Fibroblast of lung (primary cell): ENCODE measurements around the gene CDH15. TPM values are rescaled to one million over a fixed set of nuclear protein-coding genes. Genes with fewer than 3 reads are reported as not detected.

ENCODE experiments used
- DNase-seq, 2 donors: peaks; one replicate each; pipeline versions ENCODE4 v3.0.0 to v3.0.0-alpha.2; 2010; ENCODE audit warnings: low read depth in 2 of 2
- H2AFZ ChIP-seq: 2 replicates; pipeline ENCODE4 v1.5.1; 2012; ENCODE audit warnings: low read length, control low read depth, inconsistent platforms
- H3K27ac ChIP-seq: 2 replicates; pipeline ENCODE4 v1.5.1; 2011; ENCODE audit warnings: low read length, control low read depth; ENCODE audit not compliant: insufficient read depth
- H3K27me3 ChIP-seq: 2 replicates; pipeline ENCODE4 v1.5.1; 2011; ENCODE audit warnings: mild to moderate bottlenecking, low read length; ENCODE audit not compliant: control insufficient read depth, insufficient read depth
- H3K36me3 ChIP-seq: 2 replicates; pipeline ENCODE4 v1.5.1; 2011; ENCODE audit warnings: low read length; ENCODE audit not compliant: control insufficient read depth, insufficient read depth
- H3K4me1 ChIP-seq: 2 replicates; pipeline ENCODE4 v1.5.1; 2011; ENCODE audit warnings: low read length; ENCODE audit not compliant: control insufficient read depth, insufficient read depth; ENCODE audit errors: extremely low read depth
- H3K4me2 ChIP-seq: 2 replicates; pipeline ENCODE4 v1.5.1; 2011; ENCODE audit warnings: low read length, control low read depth; ENCODE audit not compliant: insufficient read depth; ENCODE audit errors: extremely low read depth
- H3K4me3 ChIP-seq, 4 experiments: fragments of 200-600 bp in 1 of 4; sonication (generic) in 1 of 4; replicated peaks in 1 of 4; 2 replicates each; pipeline ENCODE4 v1.5.1; 2011 to 2016; ENCODE audit warnings: low read length in 4 of 4, low read depth in 3 of 4, mild to moderate bottlenecking in 3 of 4, control low read depth in 2 of 4, inconsistent platforms in 1 of 4, mixed read lengths in 1 of 4; ENCODE audit not compliant: insufficient read depth in 1 of 4; ENCODE audit errors: control extremely low read depth in 1 of 4
- H3K79me2 ChIP-seq: 2 replicates; pipeline ENCODE4 v1.5.1; 2012; ENCODE audit warnings: mild to moderate bottlenecking, low read length, inconsistent platforms; ENCODE audit not compliant: control insufficient read depth, insufficient read depth
- H3K9ac ChIP-seq: 2 replicates; pipeline ENCODE4 v1.5.1; 2011; ENCODE audit warnings: mild to moderate bottlenecking, low read length, control low read depth; ENCODE audit not compliant: insufficient read depth
- H3K9me3 ChIP-seq: 2 replicates; pipeline ENCODE4 v1.5.1; 2012; ENCODE audit warnings: low read depth, low read length; ENCODE audit not compliant: control insufficient read depth, insufficient read depth
- H4K20me1 ChIP-seq: 2 replicates; pipeline ENCODE4 v1.5.1; 2011; ENCODE audit warnings: low read length; ENCODE audit not compliant: control insufficient read depth, insufficient read depth; ENCODE audit errors: extremely low read depth
- EZH2 ChIP-seq: IDR thresholded peaks from 2 replicates; pipeline ENCODE4 v1.5.1; 2012; ENCODE audit warnings: low read length, control low read depth, mild to moderate bottlenecking; ENCODE audit errors: missing control alignments
- polyA plus RNA-seq, 2 donors: library from polyadenylated mRNA; depleted of rRNA in 1 of 2; stranded (reverse) in 1 of 2; unstranded in 1 of 2; fragments of >200 nt; gene quantifications; 2 replicates each; pipeline ENCODE4 v1.2.1, GENCODE V29; 2011 to 2012; ENCODE audit warnings: missing spikeins in 1 of 2
- total RNA-seq: library from RNA; depleted of rRNA; stranded (reverse); fragments of >200 nt; gene quantifications from 2 replicates; pipeline ENCODE4 v1.2.1, GENCODE V29; 2014
- TF ChIP-seq, protein P1 (sequence below), 2 donors: IDR thresholded peaks in 1 of 2; conservative IDR thresholded peaks in 1 of 2; 1 replicate in 1 of 2; 2 replicates in 1 of 2; pipeline ENCODE4 v1.5.1; 2011 to 2012; ENCODE audit warnings: low read length in 2 of 2, control low read depth in 1 of 2, inconsistent platforms in 1 of 2, low read depth in 1 of 2, mild to moderate bottlenecking in 1 of 2

The CDH15 gene
- total and polyA plus RNA-seq, 2 donors (not counting 1 experiment from before 2014, with no cell fraction given) = 0.10 to 0.99 TPM

GRCh38 chr16:89222931-89223330 is 51.4 kb downstream of the CDH15 start:
- Histone ChIP-seq H3K4me2 (no peak overlapping the region), H3K9me3 (peaks cover 10% of the 10 kb centered on the region), H3K4me1 (no peaks in the 10 kb centered on the region), H3K27ac (no peak overlapping the region), H2AFZ (no peak overlapping the region), H3K27me3 (no peaks in the 10 kb centered on the region), H3K36me3 (peaks cover 27% of the 10 kb centered on the region), H3K79me2 (peaks cover 12% of the 10 kb centered on the region), H3K9ac (no peak overlapping the region), H4K20me1 (no peaks in the 10 kb centered on the region), H3K4me3 (no peak overlapping the region)
- DNase-seq = no peak
- no peak for TF ChIP-seq EZH2
- TF ChIP-seq, protein P1, sequence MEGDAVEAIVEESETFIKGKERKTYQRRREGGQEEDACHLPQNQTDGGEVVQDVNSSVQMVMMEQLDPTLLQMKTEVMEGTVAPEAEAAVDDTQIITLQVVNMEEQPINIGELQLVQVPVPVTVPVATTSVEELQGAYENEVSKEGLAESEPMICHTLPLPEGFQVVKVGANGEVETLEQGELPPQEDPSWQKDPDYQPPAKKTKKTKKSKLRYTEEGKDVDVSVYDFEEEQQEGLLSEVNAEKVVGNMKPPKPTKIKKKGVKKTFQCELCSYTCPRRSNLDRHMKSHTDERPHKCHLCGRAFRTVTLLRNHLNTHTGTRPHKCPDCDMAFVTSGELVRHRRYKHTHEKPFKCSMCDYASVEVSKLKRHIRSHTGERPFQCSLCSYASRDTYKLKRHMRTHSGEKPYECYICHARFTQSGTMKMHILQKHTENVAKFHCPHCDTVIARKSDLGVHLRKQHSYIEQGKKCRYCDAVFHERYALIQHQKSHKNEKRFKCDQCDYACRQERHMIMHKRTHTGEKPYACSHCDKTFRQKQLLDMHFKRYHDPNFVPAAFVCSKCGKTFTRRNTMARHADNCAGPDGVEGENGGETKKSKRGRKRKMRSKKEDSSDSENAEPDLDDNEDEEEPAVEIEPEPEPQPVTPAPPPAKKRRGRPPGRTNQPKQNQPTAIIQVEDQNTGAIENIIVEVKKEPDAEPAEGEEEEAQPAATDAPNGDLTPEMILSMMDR (conservative IDR thresholded peaks at IDR 0.05 in 1 of 2, IDR thresholded peaks at IDR 0.05 in 1 of 2; ENCODE audit: low read depth in 1 of 2, low read length in 2 of 2) = no peak

DNA sequence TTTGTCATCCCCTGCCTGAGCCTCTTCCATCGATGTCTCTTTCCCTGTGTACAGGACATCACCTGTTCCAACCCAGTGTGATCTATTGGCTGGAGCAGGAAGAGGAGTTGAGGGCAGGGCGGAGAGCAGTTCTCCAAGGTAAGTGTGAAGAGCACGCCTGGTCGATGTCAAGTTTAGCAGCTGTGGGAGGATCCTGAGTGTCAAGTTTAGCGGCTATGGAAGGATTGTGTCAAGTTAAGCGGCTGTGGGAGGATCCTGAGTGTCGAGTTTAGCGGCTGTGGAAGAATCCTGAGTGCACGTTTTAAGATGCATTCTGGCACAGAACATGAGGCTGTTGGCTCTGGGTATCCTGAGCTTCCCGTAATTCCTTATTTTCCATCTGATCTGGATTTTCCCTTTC is 53.1 kb downstream of the CDH15 start:
- H3K27ac ChIP-seq = no peak overlapping the region
- H3K27me3 ChIP-seq = no peaks in the 10 kb centered on the region
- no peak overlapping the region for H2AFZ ChIP-seq
- no peaks in the 10 kb centered on the region for H3K4me1 ChIP-seq
- no peak for TF ChIP-seq EZH2
- TF ChIP-seq, protein P1 (conservative IDR thresholded peaks at IDR 0.05 in 1 of 2, IDR thresholded peaks at IDR 0.05 in 1 of 2; ENCODE audit: low read depth in 1 of 2, low read length in 2 of 2) = no peak
- H4K20me1 ChIP-seq = no peaks in the 10 kb centered on the region
- no peak overlapping the region for H3K9ac ChIP-seq
- no peak for DNase-seq
- H3K79me2 ChIP-seq = peaks cover 7% of the 10 kb centered on the region
- H3K36me3 ChIP-seq = peaks cover 35% of the 10 kb centered on the region
- H3K9me3 ChIP-seq = peaks cover 12% of the 10 kb centered on the region
- H3K4me3 ChIP-seq = no peak overlapping the region
- no peak overlapping the region for H3K4me2 ChIP-seq

- DNase-seq = no peak
- Histone ChIP-seq H3K9ac (no peak overlapping the region), H2AFZ (no peak overlapping the region), H3K4me3 (no peak overlapping the region), H3K79me2 (peaks cover 2% of the 10 kb centered on the region), H3K27me3 (no peaks in the 10 kb centered on the region), H3K36me3 (peaks cover 46% of the 10 kb centered on the region), H3K27ac (no peak overlapping the region), H3K4me2 (no peak overlapping the region), H4K20me1 (no peaks in the 10 kb centered on the region), H3K9me3 (peaks cover 12% of the 10 kb centered on the region), H3K4me1 (no peaks in the 10 kb centered on the region)
- TF ChIP-seq, protein P1 (conservative IDR thresholded peaks at IDR 0.05 in 1 of 2, IDR thresholded peaks at IDR 0.05 in 1 of 2; ENCODE audit: low read depth in 1 of 2, low read length in 2 of 2) = no peak
- TF ChIP-seq EZH2 = no peak
Observed at GRCh38 chr16:89230255-89230654, 58.7 kb downstream of the CDH15 start.
